HEK293 (cell line): ENCODE measurements around the gene PSME1.

Experiments
- CTCF ChIP-seq: fragments of 450-650 bp; formaldehyde crosslinking; IDR thresholded peaks from 2 replicates; pipeline ENCODE4 v1.5.1; 2016; ENCODE audit warnings: missing biosample characterization, missing genetic modification characterization
- ZNF785 ChIP-seq: fragments of 450-650 bp; formaldehyde crosslinking; IDR thresholded peaks from 2 replicates; pipeline ENCODE4 v1.5.1; 2016; ENCODE audit warnings: missing biosample characterization, missing genetic modification characterization

- TF ChIP-seq CTCF (tag by site-specific recombination) (no peak), ZNF785 (no peak)
These were observed 44.2 kb downstream of the PSME1 start for GRCh38 chr14:24179961-24180796.
